Ishikawa (cell line): ENCODE results near the gene PIAS4.

Source experiments
- CEBPB ChIP-seq: IDR thresholded peaks from 2 replicates; pipeline ENCODE4 v1.6.1; 2012
- CREB1 ChIP-seq: IDR thresholded peaks from 2 replicates; pipeline ENCODE4 v1.6.1; 2012; ENCODE audit warnings: low read depth
- FOXM1 ChIP-seq: IDR thresholded peaks from 2 replicates; pipeline ENCODE4 v1.6.1; 2012; ENCODE audit warnings: low read depth, borderline replicate concordance
- NFIC ChIP-seq: IDR thresholded peaks from 2 replicates; pipeline ENCODE4 v1.6.1; 2012
- RAD21 ChIP-seq: IDR thresholded peaks from 2 replicates; pipeline ENCODE4 v1.6.1; 2012; ENCODE audit warnings: low read depth
- TAF1 ChIP-seq: IDR thresholded peaks from 2 replicates; pipeline ENCODE4 v1.6.1; 2012; ENCODE audit warnings: low read depth, mild to moderate bottlenecking
- TCF12 ChIP-seq: IDR thresholded peaks from 2 replicates; pipeline ENCODE4 v1.6.1; 2012; ENCODE audit warnings: low read depth
- TEAD4 ChIP-seq: IDR thresholded peaks from 2 replicates; pipeline ENCODE4 v1.6.1; 2012
- YY1 ChIP-seq: IDR thresholded peaks from 2 replicates; pipeline ENCODE4 v1.6.1; 2012; ENCODE audit warnings: low read depth
- ZBTB7A ChIP-seq: IDR thresholded peaks from 2 replicates; pipeline ENCODE4 v1.6.1; 2012; ENCODE audit warnings: low read depth
- TF ChIP-seq, protein P1 (sequence below): IDR thresholded peaks from 2 replicates; pipeline ENCODE4 v1.6.1; 2012
- TF ChIP-seq, protein P2 (sequence below): IDR thresholded peaks from 2 replicates; pipeline ENCODE4 v1.6.1; 2012; ENCODE audit warnings: low read depth, mild to moderate bottlenecking

DNA sequence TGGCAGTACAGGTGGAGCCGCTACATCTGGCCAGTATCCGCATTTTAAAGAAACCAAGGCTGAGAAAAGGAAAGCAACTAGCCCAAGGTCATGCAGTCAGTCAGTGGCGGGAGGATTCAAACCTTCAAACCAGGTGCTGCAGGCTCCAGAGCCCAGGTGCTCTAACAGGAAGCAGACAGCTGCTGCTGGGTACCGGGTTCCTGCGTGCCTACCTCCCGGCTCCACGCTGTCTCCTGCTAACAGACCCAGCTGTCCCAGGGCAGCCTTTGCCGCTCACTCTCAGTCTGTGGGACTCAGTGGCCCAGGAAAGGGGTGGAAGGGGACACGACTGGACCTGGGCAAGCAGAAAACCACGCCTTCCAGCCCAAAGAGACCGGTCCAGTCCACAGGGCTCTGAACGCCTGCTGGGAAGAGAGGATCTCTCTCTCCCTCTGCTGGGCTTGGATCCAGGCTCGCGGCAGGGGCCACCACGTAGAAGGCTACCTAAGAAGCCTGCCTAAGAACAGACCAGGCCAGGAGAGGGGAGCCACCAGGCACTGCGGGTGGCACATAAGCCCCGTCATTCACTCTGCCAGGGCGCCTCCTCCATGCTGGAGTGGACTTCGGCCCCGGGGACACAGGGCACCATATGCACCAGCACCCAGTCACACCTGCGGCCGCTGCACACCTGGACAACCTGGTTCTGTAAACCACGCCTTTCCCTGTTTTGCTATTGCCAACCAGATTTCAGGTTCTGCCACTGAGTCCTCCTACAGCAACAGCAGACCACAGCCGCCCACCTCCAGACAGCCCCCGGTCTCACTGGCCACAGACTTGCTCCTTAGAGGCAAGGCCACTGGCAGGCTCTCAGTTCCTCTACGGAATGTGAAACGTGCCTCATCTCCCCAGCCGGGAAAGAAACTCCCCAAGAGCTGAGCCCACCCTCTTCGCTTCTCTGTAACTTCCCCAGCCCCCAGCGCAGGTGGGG lies 41.2 kb upstream of the PIAS4 start:
- TF ChIP-seq YY1 (no peak), CREB1 (no peak), TEAD4 (no peak), FOXM1 (no peak), ZBTB7A (no peak), CEBPB (no peak), NFIC (no peak), TAF1 (no peak), RAD21 (no peak), TCF12 (no peak)
- TF ChIP-seq, protein P1, sequence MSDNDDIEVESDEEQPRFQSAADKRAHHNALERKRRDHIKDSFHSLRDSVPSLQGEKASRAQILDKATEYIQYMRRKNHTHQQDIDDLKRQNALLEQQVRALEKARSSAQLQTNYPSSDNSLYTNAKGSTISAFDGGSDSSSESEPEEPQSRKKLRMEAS = no peak
- TF ChIP-seq, protein P2, sequence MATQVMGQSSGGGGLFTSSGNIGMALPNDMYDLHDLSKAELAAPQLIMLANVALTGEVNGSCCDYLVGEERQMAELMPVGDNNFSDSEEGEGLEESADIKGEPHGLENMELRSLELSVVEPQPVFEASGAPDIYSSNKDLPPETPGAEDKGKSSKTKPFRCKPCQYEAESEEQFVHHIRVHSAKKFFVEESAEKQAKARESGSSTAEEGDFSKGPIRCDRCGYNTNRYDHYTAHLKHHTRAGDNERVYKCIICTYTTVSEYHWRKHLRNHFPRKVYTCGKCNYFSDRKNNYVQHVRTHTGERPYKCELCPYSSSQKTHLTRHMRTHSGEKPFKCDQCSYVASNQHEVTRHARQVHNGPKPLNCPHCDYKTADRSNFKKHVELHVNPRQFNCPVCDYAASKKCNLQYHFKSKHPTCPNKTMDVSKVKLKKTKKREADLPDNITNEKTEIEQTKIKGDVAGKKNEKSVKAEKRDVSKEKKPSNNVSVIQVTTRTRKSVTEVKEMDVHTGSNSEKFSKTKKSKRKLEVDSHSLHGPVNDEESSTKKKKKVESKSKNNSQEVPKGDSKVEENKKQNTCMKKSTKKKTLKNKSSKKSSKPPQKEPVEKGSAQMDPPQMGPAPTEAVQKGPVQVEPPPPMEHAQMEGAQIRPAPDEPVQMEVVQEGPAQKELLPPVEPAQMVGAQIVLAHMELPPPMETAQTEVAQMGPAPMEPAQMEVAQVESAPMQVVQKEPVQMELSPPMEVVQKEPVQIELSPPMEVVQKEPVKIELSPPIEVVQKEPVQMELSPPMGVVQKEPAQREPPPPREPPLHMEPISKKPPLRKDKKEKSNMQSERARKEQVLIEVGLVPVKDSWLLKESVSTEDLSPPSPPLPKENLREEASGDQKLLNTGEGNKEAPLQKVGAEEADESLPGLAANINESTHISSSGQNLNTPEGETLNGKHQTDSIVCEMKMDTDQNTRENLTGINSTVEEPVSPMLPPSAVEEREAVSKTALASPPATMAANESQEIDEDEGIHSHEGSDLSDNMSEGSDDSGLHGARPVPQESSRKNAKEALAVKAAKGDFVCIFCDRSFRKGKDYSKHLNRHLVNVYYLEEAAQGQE = no peak
